A673 (cell line): Measurements from ENCODE around the gene NANS.

Experiments used
- EZH2 ChIP-seq: fragments of 200-600 bp; sonication (generic); IDR thresholded peaks from 2 replicates; pipeline ENCODE4 v1.6.1; 2017; ENCODE audit warnings: borderline replicate concordance, low read depth, mild to moderate bottlenecking, mixed read lengths, antibody characterized with exemption, low read length; ENCODE audit not compliant: poor library complexity, severe bottlenecking
- TF ChIP-seq, protein P1 (sequence below): fragments of 300-800, 200-600 bp; sonication (generic); conservative IDR thresholded peaks from 2 replicates; pipeline ENCODE4 v1.5.1; 2017; ENCODE audit warnings: low read depth, mild to moderate bottlenecking, antibody characterized with exemption, low read length, moderate library complexity, mixed read lengths

DNA sequence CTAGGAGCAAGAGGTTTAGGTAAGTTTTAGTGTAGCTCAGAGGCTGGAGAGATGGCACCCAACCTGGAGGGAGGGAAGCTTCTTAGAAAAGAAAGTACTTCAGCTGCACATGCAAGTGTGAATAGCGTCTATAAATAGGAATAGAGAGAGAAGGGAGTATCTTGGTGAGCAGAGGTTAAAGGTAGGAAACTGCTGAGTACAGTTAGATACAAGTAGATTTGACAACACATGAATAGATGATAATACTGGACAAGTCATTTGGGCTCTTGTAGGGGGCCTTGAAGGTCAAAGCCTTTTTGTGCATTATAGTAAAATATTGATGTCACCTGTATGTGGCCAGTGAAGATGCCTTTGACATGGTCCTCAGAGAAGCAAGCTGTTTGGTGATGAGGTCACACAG, 39.2 kb upstream of the NANS start:
- TF ChIP-seq, protein P1, sequence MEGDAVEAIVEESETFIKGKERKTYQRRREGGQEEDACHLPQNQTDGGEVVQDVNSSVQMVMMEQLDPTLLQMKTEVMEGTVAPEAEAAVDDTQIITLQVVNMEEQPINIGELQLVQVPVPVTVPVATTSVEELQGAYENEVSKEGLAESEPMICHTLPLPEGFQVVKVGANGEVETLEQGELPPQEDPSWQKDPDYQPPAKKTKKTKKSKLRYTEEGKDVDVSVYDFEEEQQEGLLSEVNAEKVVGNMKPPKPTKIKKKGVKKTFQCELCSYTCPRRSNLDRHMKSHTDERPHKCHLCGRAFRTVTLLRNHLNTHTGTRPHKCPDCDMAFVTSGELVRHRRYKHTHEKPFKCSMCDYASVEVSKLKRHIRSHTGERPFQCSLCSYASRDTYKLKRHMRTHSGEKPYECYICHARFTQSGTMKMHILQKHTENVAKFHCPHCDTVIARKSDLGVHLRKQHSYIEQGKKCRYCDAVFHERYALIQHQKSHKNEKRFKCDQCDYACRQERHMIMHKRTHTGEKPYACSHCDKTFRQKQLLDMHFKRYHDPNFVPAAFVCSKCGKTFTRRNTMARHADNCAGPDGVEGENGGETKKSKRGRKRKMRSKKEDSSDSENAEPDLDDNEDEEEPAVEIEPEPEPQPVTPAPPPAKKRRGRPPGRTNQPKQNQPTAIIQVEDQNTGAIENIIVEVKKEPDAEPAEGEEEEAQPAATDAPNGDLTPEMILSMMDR, result no peak
- TF ChIP-seq EZH2, result no peak
